Hepatic stellate cell (primary cell): ENCODE data around the gene HDGFL1.

Source experiments
- DNase-seq: peaks from one replicate; pipeline ENCODE4 v3.0.0; 2011; ENCODE audit warnings: low spot score

The HDGFL1 gene

GRCh38 chr6:22569281-22570184, at the start of gene HDGFL1:
Gene HDGFL1 (plus strand): TSS chr6:22569566. CDS start chr6:22569576, 10 bp downstream.
- no peak for DNase-seq

GRCh38 chr6:22521035-22521434, 48.3 kb upstream of the HDGFL1 start:
- DNase-seq = no peak

GRCh38 chr6:22526736-22527135, 42.6 kb upstream of the HDGFL1 start:
- no peak for DNase-seq

- no peak for DNase-seq
These were observed 39.5 kb upstream of the HDGFL1 start for GRCh38 chr6:22529866-22530265.

- DNase-seq = no peak
These were observed 38.9 kb upstream of the HDGFL1 start for GRCh38 chr6:22530506-22530905.

GRCh38 chr6:22536122-22536521, 33.2 kb upstream of the HDGFL1 start:
- DNase-seq = no peak

- no peak for DNase-seq
These were observed 24.9 kb upstream of the HDGFL1 start for GRCh38 chr6:22544476-22544875.

- DNase-seq = no peak
These were observed 24.3 kb upstream of the HDGFL1 start for GRCh38 chr6:22545051-22545450.

GRCh38 chr6:22546236-22546635, 23.1 kb upstream of the HDGFL1 start:
- no peak for DNase-seq

GRCh38 chr6:22550971-22551670, 18.2 kb upstream of the HDGFL1 start:
- no peak for DNase-seq

- DNase-seq = no peak
These were observed 13.1 kb upstream of the HDGFL1 start for GRCh38 chr6:22556266-22556665.

GRCh38 chr6:22557007-22557406, 12.4 kb upstream of the HDGFL1 start:
- DNase-seq = no peak

- DNase-seq = no peak
These were observed 11.0 kb upstream of the HDGFL1 start for GRCh38 chr6:22558288-22558882.

GRCh38 chr6:22568854-22569253, 512 bp upstream of the HDGFL1 start:
- DNase-seq = no peak

- DNase-seq = no peak
These were observed 802 bp downstream of the HDGFL1 start for GRCh38 chr6:22570185-22570551.

- DNase-seq = peak; percentile 7
These were observed 5.8 kb downstream of the HDGFL1 start for GRCh38 chr6:22575190-22575589.

- no peak for DNase-seq
These were observed 10.1 kb downstream of the HDGFL1 start for GRCh38 chr6:22579439-22579838.

- no peak for DNase-seq
These were observed 11.0 kb downstream of the HDGFL1 start for GRCh38 chr6:22580337-22580736.

- no peak for DNase-seq
These were observed 13.2 kb downstream of the HDGFL1 start for GRCh38 chr6:22582417-22583205.

GRCh38 chr6:22583230-22583629, 13.9 kb downstream of the HDGFL1 start:
- no peak for DNase-seq

- no peak for DNase-seq
These were observed 14.6 kb downstream of the HDGFL1 start for GRCh38 chr6:22583927-22584326.

- DNase-seq = no peak
These were observed 19.8 kb downstream of the HDGFL1 start for GRCh38 chr6:22589118-22589517.
